ENCODE data around the gene ATP13A3.

Gene ATP13A3

GRCh38 chr3:194387926-194388418 lies 98.8 kb downstream of the ATP13A3 start:
- DNase-seq = no peak

- DNase-seq = no peak
Observed at GRCh38 chr3:194387276-194387675, 99.5 kb downstream of the ATP13A3 start.

GRCh38 chr3:194386648-194387047 lies 100.2 kb downstream of the ATP13A3 start:
- DNase-seq = no peak

- no peak for DNase-seq
Observed at GRCh38 chr3:194386066-194386465, 100.7 kb downstream of the ATP13A3 start.

GRCh38 chr3:194384569-194385001 lies 102.2 kb downstream of the ATP13A3 start:
- DNase-seq = no peak

GRCh38 chr3:194384156-194384555 lies 102.6 kb downstream of the ATP13A3 start:
- DNase-seq = no peak

- no peak for DNase-seq
Observed at GRCh38 chr3:194383276-194383940, 103.4 kb downstream of the ATP13A3 start.

GRCh38 chr3:194382892-194383223 lies 103.9 kb downstream of the ATP13A3 start:
- no peak for DNase-seq

- no peak for DNase-seq
Observed at GRCh38 chr3:194382196-194382891, 104.5 kb downstream of the ATP13A3 start.

GRCh38 chr3:194381460-194381875 lies 105.3 kb downstream of the ATP13A3 start:
- DNase-seq = no peak

GRCh38 chr3:194380326-194380725 lies 106.5 kb downstream of the ATP13A3 start:
- DNase-seq = no peak

- DNase-seq = no peak
Observed at GRCh38 chr3:194379651-194380050, 107.2 kb downstream of the ATP13A3 start.

GRCh38 chr3:194379231-194379630 lies 107.6 kb downstream of the ATP13A3 start:
- no peak for DNase-seq

- no peak for DNase-seq
Observed at GRCh38 chr3:194377708-194378107, 109.1 kb downstream of the ATP13A3 start.

GRCh38 chr3:194376241-194376560 lies 110.6 kb downstream of the ATP13A3 start:
- DNase-seq = no peak

- no peak for DNase-seq
Observed at GRCh38 chr3:194375473-194376240, 111.1 kb downstream of the ATP13A3 start.

GRCh38 chr3:194374935-194375334 lies 111.9 kb downstream of the ATP13A3 start:
- no peak for DNase-seq

- no peak for DNase-seq
Observed at GRCh38 chr3:194373899-194374298, 112.9 kb downstream of the ATP13A3 start.

- DNase-seq = no peak
Observed at GRCh38 chr3:194373028-194373427, 113.8 kb downstream of the ATP13A3 start.

- DNase-seq = no peak
Observed at GRCh38 chr3:194370753-194371152, 116.0 kb downstream of the ATP13A3 start.

- DNase-seq = no peak
Observed at GRCh38 chr3:194369522-194370279, 117.1 kb downstream of the ATP13A3 start, which contains the start of gene LRRC15. Gene LRRC15 (minus strand): TSS chr3:194369743. CDS start chr3:194361043, 8,700 bp downstream.

- DNase-seq = no peak
Observed at GRCh38 chr3:194368918-194369317, 117.9 kb downstream of the ATP13A3 start.
